ENCODE measurements around the gene PRKAG2. TPM values are rescaled to one million over a fixed set of nuclear protein-coding genes. Genes with fewer than 3 reads are reported as not detected.
A peak's percentile ranks its signal among the peaks of the same experiment; 100 is the strongest.

PRKAG2 gene
- total and polyA plus RNA-seq, 4 donors = 3.6 to 25.1 (median 16.8) TPM

- Histone ChIP-seq H3K27ac (ENCODE audit: low read depth in 1 of 2, low read length in 2 of 2) (peak overlapping the region in 1 of 2 donors; percentile 9), H3K36me3 (ENCODE audit: control insufficient read depth in 4 of 4, insufficient read depth in 3 of 4, low read depth in 1 of 4, low read length in 3 of 4) (no peaks in the 10 kb centered on the region), H3K9me3 (ENCODE audit: control insufficient read depth in 4 of 4, low read length in 3 of 4) (no peaks in the 10 kb centered on the region), H3K4me1 (ENCODE audit: control insufficient read depth in 4 of 4, insufficient read depth in 4 of 4, low read length in 3 of 4) (peaks cover 31 to 85% (median 68%) of the 10 kb centered on the region in 4 donors), H3K4me3 (ENCODE audit: low read depth in 1 of 3, low read length in 3 of 3) (no peak overlapping the region), H3K27me3 (ENCODE audit: control insufficient read depth in 4 of 4, insufficient read depth in 4 of 4, low read length in 3 of 4) (no peaks in the 10 kb centered on the region), H3K9ac (ENCODE audit: low read depth in 1 of 2, low read length in 2 of 2) (no peak overlapping the region)
- 94% methylated on average over 7 of the region's 7 CpGs for WGBS
- TF ChIP-seq EGR1 (IDR thresholded peaks at IDR 0.05; ENCODE audit: low read depth in 2 of 2) (no peak), MAX (IDR thresholded peaks at IDR 0.05) (no peak), JUND (IDR thresholded peaks at IDR 0.05) (no peak), CTCF (IDR thresholded peaks at IDR 0.05; ENCODE audit: low read depth, low read length, missing input control) (no peak), RAD21 (IDR thresholded peaks at IDR 0.05) (no peak), ATF3 (IDR thresholded peaks at IDR 0.05) (no peak), HNF4A (conservative IDR thresholded peaks at IDR 0.05) (no peak), ZBTB33 (IDR thresholded peaks at IDR 0.05) (no peak), SP1 (IDR thresholded peaks at IDR 0.05) (no peak), RXRA (IDR thresholded peaks at IDR 0.05) (no peak), YY1 (IDR thresholded peaks at IDR 0.05) (no peak), FOXA2 (IDR thresholded peaks at IDR 0.05) (no peak), HNF4G (IDR thresholded peaks at IDR 0.05) (no peak), TAF1 (conservative IDR thresholded peaks at IDR 0.05) (no peak)
- DNase-seq (ENCODE audit: low spot score) = no peak
Measured at GRCh38 chr7:151866028-151866427, 10.9 kb downstream of the PRKAG2 start.

- Histone ChIP-seq H3K36me3 (ENCODE audit: control insufficient read depth in 4 of 4, insufficient read depth in 3 of 4, low read depth in 1 of 4, low read length in 3 of 4) (no peaks in the 10 kb centered on the region), H3K27me3 (ENCODE audit: control insufficient read depth in 4 of 4, insufficient read depth in 4 of 4, low read length in 3 of 4) (no peaks in the 10 kb centered on the region), H3K9ac (ENCODE audit: low read depth in 1 of 2, low read length in 2 of 2) (peak overlapping the region; percentile 15 to 52), H3K27ac (ENCODE audit: low read depth in 1 of 2, low read length in 2 of 2) (peak overlapping the region; percentile 51 to 69), H3K4me1 (ENCODE audit: control insufficient read depth in 4 of 4, insufficient read depth in 4 of 4, low read length in 3 of 4) (peaks cover 31 to 82% (median 62%) of the 10 kb centered on the region in 4 donors), H3K4me3 (ENCODE audit: low read depth in 1 of 3, low read length in 3 of 3) (no peak overlapping the region), H3K9me3 (ENCODE audit: control insufficient read depth in 4 of 4, low read length in 3 of 4) (no peaks in the 10 kb centered on the region)
- DNase-seq (ENCODE audit: low spot score) = no peak
- WGBS = 54% methylated on average over 16 of the region's 16 CpGs
- TF ChIP-seq YY1 (IDR thresholded peaks at IDR 0.05) (no peak), CTCF (IDR thresholded peaks at IDR 0.05; ENCODE audit: low read depth, low read length, missing input control) (no peak), HNF4G (IDR thresholded peaks at IDR 0.05) (no peak), MAX (IDR thresholded peaks at IDR 0.05) (no peak), GABPA (IDR thresholded peaks at IDR 0.05 in 1 of 2, conservative IDR thresholded peaks at IDR 0.05 in 1 of 2) (no peak), SP1 (IDR thresholded peaks at IDR 0.05) (no peak), FOXA1 (IDR thresholded peaks at IDR 0.05) (no peak), HNF4A (conservative IDR thresholded peaks at IDR 0.05) (peak in 1 of 2 donors; percentile 52), EGR1 (IDR thresholded peaks at IDR 0.05; ENCODE audit: low read depth in 2 of 2) (no peak), RAD21 (IDR thresholded peaks at IDR 0.05) (peak; percentile 7 to 29), ATF3 (IDR thresholded peaks at IDR 0.05) (no peak), NR2F2 (IDR thresholded peaks at IDR 0.05) (no peak), ZBTB33 (IDR thresholded peaks at IDR 0.05) (no peak), FOXA2 (IDR thresholded peaks at IDR 0.05) (no peak)
Measured at GRCh38 chr7:151865070-151865670, 11.7 kb downstream of the PRKAG2 start.
